SK-N-MC (cell line): Measurements from ENCODE around the gene TMEM181.

ENCODE experiments used
- EZH2 ChIP-seq: fragments of 200-600 bp; sonication (generic); IDR thresholded peaks from one replicate; pipeline ENCODE4 v1.6.1; 2017; ENCODE audit warnings: antibody characterized with exemption
- POLR2AphosphoS5 ChIP-seq: IDR thresholded peaks from 2 replicates; pipeline ENCODE4 v1.6.1; 2012; ENCODE audit warnings: mild to moderate bottlenecking, low read depth, low read length, borderline replicate concordance

DNA sequence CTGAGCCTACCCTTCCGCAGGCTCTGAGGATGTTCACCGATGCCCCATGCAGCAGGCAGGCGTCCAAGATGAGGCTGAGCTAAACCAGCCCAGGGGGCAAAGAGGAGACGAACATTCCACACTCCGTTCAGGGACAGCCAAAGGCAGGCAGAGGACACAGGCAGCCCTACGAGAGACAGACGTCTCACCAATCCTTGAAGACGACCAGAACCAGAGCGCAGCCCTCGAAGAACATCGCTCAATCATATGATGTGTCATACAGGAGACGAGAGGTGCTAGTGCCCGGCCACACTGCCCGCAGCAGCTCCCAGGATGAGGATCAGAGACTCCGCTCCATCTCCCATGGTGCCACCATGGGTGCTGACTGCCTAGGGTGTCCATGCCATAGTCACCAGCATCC is 35.6 kb upstream of the TMEM181 start:
- TF ChIP-seq POLR2AphosphoS5 (no peak), EZH2 (no peak)
